IMR-90 (cell line): Measurements from ENCODE around the gene GM2A. TPM values are rescaled to one million over a fixed set of nuclear protein-coding genes. Genes with fewer than 3 reads are reported as not detected.

Source experiments
- ATAC-seq: fragments of 200-7000 bp; cut with Tn5 transposase; 2 replicates; pipeline ENCODE4 v1.9.1; 2020; ENCODE audit warnings: low read depth, mild to moderate bottlenecking, moderate library complexity
- BruUV-seq: library from RNA; stranded (reverse); fragments of 400-500 nt; replicated peaks from 2 replicates; lab custom pipeline; 2021; lab: Mats Ljungman, UMichigan
- CTCF ChIA-PET: fragments of 300-600 bp; formaldehyde crosslinking; extraction: SDS; loops from one replicate; lab custom pipeline; 2021; ENCODE audit warnings: antibody characterized with exemption; lab: Yijun Ruan, JAX
- POLR2A ChIA-PET: fragments of 300-600 bp; sonication (Branson Sonifier 250); formaldehyde crosslinking; loops from one replicate; lab custom pipeline; 2022; ENCODE audit warnings: antibody characterized with exemption; ENCODE audit not compliant: unreplicated experiment; lab: Charles Lee
- DNase-seq: peaks from one replicate; pipeline ENCODE4 v3.0.0; 2013
- H2AFZ ChIP-seq: replicated peaks from 2 replicates; pipeline ENCODE3; 2013; ENCODE audit warnings: low read length, mild to moderate bottlenecking; ENCODE audit not compliant: poor library complexity
- H2AK5ac ChIP-seq: 2 replicates; pipeline ENCODE4 v1.6.1; 2013; ENCODE audit warnings: low read depth, low read length, inconsistent platforms
- H2AK9ac ChIP-seq: replicated peaks from 2 replicates; pipeline ENCODE3; 2013; ENCODE audit warnings: mild to moderate bottlenecking, low read depth, low read length, moderate library complexity; ENCODE audit not compliant: poor library complexity
- H2BK120ac ChIP-seq: 2 replicates; pipeline ENCODE4 v1.6.1; 2013; ENCODE audit warnings: low read depth, low read length, inconsistent platforms
- H2BK15ac ChIP-seq: 3 replicates; pipeline ENCODE4 v1.6.1; 2013; ENCODE audit warnings: low read depth, low read length, inconsistent platforms
- H2BK20ac ChIP-seq: 2 replicates; pipeline ENCODE4 v1.6.1; 2013; ENCODE audit warnings: low read depth, mild to moderate bottlenecking, inconsistent platforms, low read length, moderate library complexity
- H2BK5ac ChIP-seq: 2 replicates; pipeline ENCODE4 v1.6.1; 2013; ENCODE audit warnings: mild to moderate bottlenecking, low read depth, low read length, inconsistent platforms; ENCODE audit not compliant: poor library complexity, severe bottlenecking
- H3K14ac ChIP-seq: replicated peaks from 2 replicates; pipeline ENCODE4 v1.6.1; 2013; ENCODE audit warnings: low read depth, low read length, inconsistent platforms
- H3K18ac ChIP-seq: 2 replicates; pipeline ENCODE4 v1.6.1; 2013; ENCODE audit warnings: low read depth, low read length, control low read depth
- H3K23ac ChIP-seq: 2 replicates; pipeline ENCODE4 v1.6.1; 2013; ENCODE audit warnings: low read depth, low read length, inconsistent platforms
- H3K27ac ChIP-seq: 2 replicates; pipeline ENCODE4 v1.5.1; 2013; ENCODE audit warnings: mild to moderate bottlenecking, control low read depth, low read length; ENCODE audit not compliant: insufficient read depth
- H3K27me3 ChIP-seq: 2 replicates; pipeline ENCODE4 v1.6.1; 2013; ENCODE audit warnings: low read length; ENCODE audit not compliant: control insufficient read depth, insufficient read depth
- H3K36me3 ChIP-seq: 2 replicates; pipeline ENCODE4 v1.6.1; 2013; ENCODE audit warnings: low read length, mixed read lengths; ENCODE audit not compliant: control insufficient read depth, insufficient read depth
- H3K4ac ChIP-seq: 2 replicates; pipeline ENCODE4 v1.6.1; 2013; ENCODE audit warnings: low read depth, low read length, inconsistent platforms
- H3K4me1 ChIP-seq: 2 replicates; pipeline ENCODE4 v1.6.1; 2013; ENCODE audit warnings: low read length, mixed read lengths; ENCODE audit not compliant: control insufficient read depth, insufficient read depth
- H3K4me2 ChIP-seq: 2 replicates; pipeline ENCODE4 v1.6.1; 2013; ENCODE audit warnings: low read depth, mild to moderate bottlenecking, control low read depth, low read length, moderate library complexity
- H3K4me3 ChIP-seq: 2 replicates; pipeline ENCODE4 v1.5.1; 2013; ENCODE audit warnings: low read depth, mild to moderate bottlenecking, control low read depth, low read length, moderate library complexity; ENCODE audit not compliant: insufficient read depth
- H3K56ac ChIP-seq: 2 replicates; pipeline ENCODE4 v1.6.1; 2013; ENCODE audit warnings: low read length, inconsistent platforms; ENCODE audit not compliant: insufficient read depth; ENCODE audit errors: extremely low read depth
- H3K79me1 ChIP-seq, 2 experiments: 2 replicates each; pipeline ENCODE4 v1.6.1; 2013; ENCODE audit warnings: low read length in 2 of 2, inconsistent platforms in 1 of 2, low read depth in 1 of 2
- H3K9ac ChIP-seq: 2 replicates; pipeline ENCODE4 v1.6.1; 2013; ENCODE audit warnings: low read depth, low read length, control low read depth
- H3K9me1 ChIP-seq: 2 replicates; pipeline ENCODE4 v1.6.1; 2013; ENCODE audit warnings: low read length, inconsistent platforms; ENCODE audit not compliant: insufficient read depth
- H3K9me3 ChIP-seq: 2 replicates; pipeline ENCODE4 v1.6.1; 2013; ENCODE audit warnings: low read length; ENCODE audit not compliant: control insufficient read depth, insufficient read depth
- H4K20me1 ChIP-seq: 2 replicates; pipeline ENCODE4 v1.6.1; 2013; ENCODE audit warnings: low read length, inconsistent platforms; ENCODE audit not compliant: insufficient read depth
- H4K5ac ChIP-seq: 2 replicates; pipeline ENCODE4 v1.6.1; 2013; ENCODE audit warnings: mild to moderate bottlenecking, low read depth, low read length, control low read depth
- H4K8ac ChIP-seq, 2 experiments: 2 replicates each; pipeline ENCODE4 v1.6.1; 2013; ENCODE audit warnings: low read depth in 2 of 2, low read length in 2 of 2, control low read depth in 1 of 2, inconsistent platforms in 1 of 2
- H4K91ac ChIP-seq: 2 replicates; pipeline ENCODE4 v1.6.1; 2013; ENCODE audit warnings: low read depth, low read length, inconsistent platforms; ENCODE audit not compliant: insufficient read depth
- BHLHE40 ChIP-seq: fragments of 150-350 bp; IDR thresholded peaks from 2 replicates; pipeline ENCODE4 v1.6.1; 2016; ENCODE audit warnings: mild to moderate bottlenecking, low read depth, low read length
- CEBPB ChIP-seq: IDR thresholded peaks from 2 replicates; pipeline ENCODE4 v1.6.1; 2012; ENCODE audit warnings: low read depth, low read length, improper control_type of control experiment
- CHD1 ChIP-seq: IDR thresholded peaks from 2 replicates; pipeline ENCODE4 v1.6.1; 2012; ENCODE audit warnings: low read depth, low read length, improper control_type of control experiment
- MAFK ChIP-seq: IDR thresholded peaks from 2 replicates; pipeline ENCODE4 v1.6.1; 2012; ENCODE audit warnings: low read depth, low read length, improper control_type of control experiment
- MXI1 ChIP-seq: IDR thresholded peaks from 2 replicates; pipeline ENCODE4 v1.6.1; 2012; ENCODE audit warnings: low read depth, mild to moderate bottlenecking, low read length, moderate library complexity, borderline replicate concordance
- NFE2L2 ChIP-seq: fragments of 150-350 bp; IDR thresholded peaks from 2 replicates; pipeline ENCODE4 v1.6.1; 2016; ENCODE audit warnings: low read depth, mild to moderate bottlenecking, low read length
- RAD21 ChIP-seq: IDR thresholded peaks from 2 replicates; pipeline ENCODE4 v1.6.1; 2012; ENCODE audit warnings: low read length, improper control_type of control experiment
- RCOR1 ChIP-seq: IDR thresholded peaks from 2 replicates; pipeline ENCODE4 v1.6.1; 2012; ENCODE audit warnings: mild to moderate bottlenecking, low read length, improper control_type of control experiment; ENCODE audit not compliant: insufficient replicate concordance
- RFX5 ChIP-seq: IDR thresholded peaks from 2 replicates; pipeline ENCODE4 v1.8.0; 2012; ENCODE audit warnings: low read depth, mild to moderate bottlenecking, low read length, moderate library complexity
- SMC3 ChIP-seq: fragments of 150-350 bp; IDR thresholded peaks from 2 replicates; pipeline ENCODE4 v1.6.1; 2016; ENCODE audit warnings: low read depth, mild to moderate bottlenecking, antibody characterized with exemption, low read length, moderate library complexity
- dilution Hi-C: fragments of 300-500 bp; cut with HindIII; formaldehyde crosslinking; loops from one replicate; pipeline ENCODE4 v1.14.3; 2018; ENCODE audit warnings: low sequenced_read_pairs; ENCODE audit not compliant: unreplicated experiment
- in situ Hi-C: fragments of 300-500 bp; cut with MboI; formaldehyde crosslinking; loops from 3 replicates; pipeline ENCODE4 v1.14.3; 2019; ENCODE audit warnings: low sequenced_read_pairs, inconsistent platforms, mixed read lengths
- intact Hi-C: fragments of 100-400 bp; cut with micrococcal nuclease; formaldehyde crosslinking; loops from 2 replicates; pipeline ENCODE4 v1.10.0; 2022
- polyA plus RNA-seq, 3 experiments: library from polyadenylated mRNA; depleted of rRNA; stranded (reverse); fragments of >200 nt; gene quantifications; 2 replicates each; pipeline ENCODE4 v1.2.3, GENCODE V29; 2012; ENCODE audit warnings: low replicate concordance in 1 of 3
- total RNA-seq: library from RNA; depleted of rRNA; stranded (reverse); fragments of >200 nt; gene quantifications from 2 replicates; pipeline ENCODE4 v1.2.3, GENCODE V29; 2012
- TF ChIP-seq, protein P1 (sequence below): conservative IDR thresholded peaks from 2 replicates; pipeline ENCODE4 v1.5.1; 2012; ENCODE audit warnings: mild to moderate bottlenecking, low read depth, low read length, improper control_type of control experiment

Gene GM2A
- total and polyA plus RNA-seq, 2 of the 4 experiments (the other 2 are of a cell fraction): 13.8 to 18.5 TPM

DNA sequence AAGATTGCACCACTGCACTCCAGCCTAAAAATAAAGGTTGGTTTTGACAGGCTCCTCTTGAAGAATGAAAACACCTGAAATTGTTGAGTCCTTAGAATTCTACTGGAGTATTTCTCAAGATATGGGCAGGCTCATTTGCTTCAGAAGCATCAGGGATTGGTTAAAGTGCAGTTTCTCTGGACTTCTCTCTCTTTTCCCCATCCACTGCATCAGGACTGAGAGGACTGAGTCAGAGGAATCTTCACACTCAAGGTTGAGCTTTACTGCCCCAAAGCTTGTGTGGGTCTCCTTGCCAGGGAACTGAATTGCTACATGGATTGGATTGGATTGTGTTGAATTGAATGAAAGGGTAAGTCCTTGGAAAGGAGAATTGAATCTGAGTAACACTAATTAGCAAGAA, 21.6 kb upstream of the GM2A start:
- ATAC-seq: no peak
- ChIA-PET POLR2A (no interaction called here), CTCF (no interaction called here)
- no peak overlapping the region for H3K27ac ChIP-seq
- no peak overlapping the region for H3K14ac ChIP-seq
- H3K79me1 ChIP-seq: no peaks in the 10 kb centered on the region
- no peak overlapping the region for H2AFZ ChIP-seq
- no TSS peak for BruUV-seq
- H2BK20ac ChIP-seq: no peak overlapping the region
- no peak overlapping the region for H3K9ac ChIP-seq
- H3K23ac ChIP-seq: no peak overlapping the region
- H3K4me2 ChIP-seq: no peak overlapping the region
- no peaks in the 10 kb centered on the region for H4K20me1 ChIP-seq
- no peak overlapping the region for H4K8ac ChIP-seq
- H2BK5ac ChIP-seq: no peak overlapping the region
- H3K4me3 ChIP-seq: no peak overlapping the region
- no peaks in the 10 kb centered on the region for H3K36me3 ChIP-seq
- no peak overlapping the region for H2BK15ac ChIP-seq
- no peak overlapping the region for H2BK120ac ChIP-seq
- no peak overlapping the region for H3K56ac ChIP-seq
- no peak for DNase-seq
- dilution Hi-C loops (no loop called here), in situ Hi-C loops (no loop called here), intact Hi-C loops (no loop called here)
- H4K91ac ChIP-seq: no peak overlapping the region
- no peak overlapping the region for H3K18ac ChIP-seq
- H3K27me3 ChIP-seq: peaks cover 32% of the 10 kb centered on the region
- H3K4me1 ChIP-seq: peaks cover 2% of the 10 kb centered on the region; the same call in 1 of the 2 replicates
- no peaks in the 10 kb centered on the region for H3K9me1 ChIP-seq
- no peak for TF ChIP-seq MAFK
- TF ChIP-seq BHLHE40: no peak
- TF ChIP-seq SMC3: no peak
- TF ChIP-seq CHD1: no peak
- no peak for TF ChIP-seq CEBPB
- no peak for TF ChIP-seq RFX5
- no peak for TF ChIP-seq MXI1
- no peak for TF ChIP-seq RAD21
- TF ChIP-seq, protein P1, sequence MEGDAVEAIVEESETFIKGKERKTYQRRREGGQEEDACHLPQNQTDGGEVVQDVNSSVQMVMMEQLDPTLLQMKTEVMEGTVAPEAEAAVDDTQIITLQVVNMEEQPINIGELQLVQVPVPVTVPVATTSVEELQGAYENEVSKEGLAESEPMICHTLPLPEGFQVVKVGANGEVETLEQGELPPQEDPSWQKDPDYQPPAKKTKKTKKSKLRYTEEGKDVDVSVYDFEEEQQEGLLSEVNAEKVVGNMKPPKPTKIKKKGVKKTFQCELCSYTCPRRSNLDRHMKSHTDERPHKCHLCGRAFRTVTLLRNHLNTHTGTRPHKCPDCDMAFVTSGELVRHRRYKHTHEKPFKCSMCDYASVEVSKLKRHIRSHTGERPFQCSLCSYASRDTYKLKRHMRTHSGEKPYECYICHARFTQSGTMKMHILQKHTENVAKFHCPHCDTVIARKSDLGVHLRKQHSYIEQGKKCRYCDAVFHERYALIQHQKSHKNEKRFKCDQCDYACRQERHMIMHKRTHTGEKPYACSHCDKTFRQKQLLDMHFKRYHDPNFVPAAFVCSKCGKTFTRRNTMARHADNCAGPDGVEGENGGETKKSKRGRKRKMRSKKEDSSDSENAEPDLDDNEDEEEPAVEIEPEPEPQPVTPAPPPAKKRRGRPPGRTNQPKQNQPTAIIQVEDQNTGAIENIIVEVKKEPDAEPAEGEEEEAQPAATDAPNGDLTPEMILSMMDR: no peak
- TF ChIP-seq RCOR1: no peak
- TF ChIP-seq NFE2L2: no peak
- H3K9me3 ChIP-seq: no peaks in the 10 kb centered on the region
- no peak overlapping the region for H2AK5ac ChIP-seq
- no peak overlapping the region for H3K4ac ChIP-seq
- no peak overlapping the region for H4K5ac ChIP-seq
- H2AK9ac ChIP-seq: no peak overlapping the region
